ENCODE measurements around the gene VSX1.

The VSX1 gene

DNA sequence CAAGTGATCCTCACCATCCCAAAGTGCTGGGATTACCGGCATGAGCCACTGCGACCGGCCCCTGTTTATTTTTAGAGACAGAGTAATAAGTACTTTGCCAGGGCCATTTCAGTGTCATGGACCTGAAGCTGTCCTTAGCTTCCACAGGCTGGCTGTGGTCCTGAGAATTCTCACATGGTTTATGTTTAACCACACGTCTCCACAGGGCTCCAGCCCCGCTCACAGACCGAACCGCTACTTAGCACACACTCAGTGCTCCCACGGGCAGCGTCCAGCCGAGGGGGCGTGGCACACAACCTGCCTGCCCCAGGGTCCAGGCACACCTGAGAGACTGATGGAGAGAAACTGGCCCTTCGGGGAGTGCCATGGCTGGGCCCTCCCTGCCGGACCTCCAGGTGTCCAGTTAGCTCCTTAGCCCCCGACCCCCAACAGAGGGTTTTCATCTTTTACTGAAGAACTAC lies 35.7 kb downstream of the VSX1 start:
- H3K36me3 Mint-ChIP-seq (ENCODE audit: low read depth) = no peaks in the 10 kb centered on the region
- no peak overlapping the region for H3K27ac Mint-ChIP-seq
- H3K27me3 Mint-ChIP-seq = no peaks in the 10 kb centered on the region

DNA sequence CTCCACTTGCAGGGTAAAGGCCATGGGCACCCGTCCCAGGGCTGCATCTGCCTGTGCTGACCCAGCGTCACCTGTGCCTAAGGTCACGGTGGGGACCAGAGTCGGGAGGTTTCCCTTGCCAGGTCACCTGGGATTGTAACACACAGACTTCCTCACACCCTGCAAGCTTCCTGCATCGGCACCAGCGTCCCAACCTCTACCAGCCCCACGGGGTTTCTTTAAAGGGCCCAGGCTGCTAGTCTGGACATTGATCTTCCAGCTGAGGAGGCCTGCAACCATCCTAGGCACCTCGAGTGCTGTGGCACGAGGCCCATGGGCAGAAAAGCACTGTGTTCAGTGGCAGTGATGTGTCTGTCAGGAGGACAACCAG lies 36.6 kb downstream of the VSX1 start:
- Mint-ChIP-seq H3K4me1 (peaks cover 28% of the 10 kb centered on the region), H3K4me3 (no peak overlapping the region)
- no peak for ATAC-seq

More for the DNA sequence above, 35.7 kb downstream of the VSX1 start:
- ATAC-seq (no peak), DNase-seq (no peak)
- Mint-ChIP-seq H3K4me1 (peaks cover 28% of the 10 kb centered on the region), H3K9me3 (no peaks in the 10 kb centered on the region), H3K4me3 (no peak overlapping the region)

GRCh38 chr20:25044660-25045342 lies 37.1 kb downstream of the VSX1 start:
- Mint-ChIP-seq H3K27me3 (no peaks in the 10 kb centered on the region), H3K27ac (no peak overlapping the region), H3K4me3 (no peak overlapping the region), H3K36me3 (ENCODE audit: low read depth) (no peaks in the 10 kb centered on the region), H3K4me1 (peaks cover 26% of the 10 kb centered on the region), H3K9me3 (no peaks in the 10 kb centered on the region)
- ATAC-seq (no peak), DNase-seq (no peak)

More for the DNA sequence above, 36.6 kb downstream of the VSX1 start:
- Mint-ChIP-seq H3K36me3 (ENCODE audit: low read depth) (no peaks in the 10 kb centered on the region), H3K27me3 (no peaks in the 10 kb centered on the region), H3K9me3 (no peaks in the 10 kb centered on the region), H3K27ac (no peak overlapping the region)
- no peak for DNase-seq

- H3K4me1 Mint-ChIP-seq = peaks cover 24% of the 10 kb centered on the region
- H3K27ac Mint-ChIP-seq = no peak overlapping the region
- no peaks in the 10 kb centered on the region for H3K9me3 Mint-ChIP-seq
- DNase-seq (no peak), ATAC-seq (no peak)
- no peaks in the 10 kb centered on the region for H3K27me3 Mint-ChIP-seq
- no peaks in the 10 kb centered on the region for H3K36me3 Mint-ChIP-seq (ENCODE audit: low read depth)
- H3K4me3 Mint-ChIP-seq = no peak overlapping the region
Observed at GRCh38 chr20:25044261-25044560, 37.7 kb downstream of the VSX1 start.

GRCh38 chr20:25043499-25044260 lies 38.3 kb downstream of the VSX1 start:
- Mint-ChIP-seq H3K4me3 (no peak overlapping the region), H3K27ac (no peak overlapping the region), H3K27me3 (no peaks in the 10 kb centered on the region), H3K9me3 (no peaks in the 10 kb centered on the region), H3K4me1 (peaks cover 24% of the 10 kb centered on the region), H3K36me3 (ENCODE audit: low read depth) (no peaks in the 10 kb centered on the region)
- ATAC-seq (no peak), DNase-seq (no peak)

DNA sequence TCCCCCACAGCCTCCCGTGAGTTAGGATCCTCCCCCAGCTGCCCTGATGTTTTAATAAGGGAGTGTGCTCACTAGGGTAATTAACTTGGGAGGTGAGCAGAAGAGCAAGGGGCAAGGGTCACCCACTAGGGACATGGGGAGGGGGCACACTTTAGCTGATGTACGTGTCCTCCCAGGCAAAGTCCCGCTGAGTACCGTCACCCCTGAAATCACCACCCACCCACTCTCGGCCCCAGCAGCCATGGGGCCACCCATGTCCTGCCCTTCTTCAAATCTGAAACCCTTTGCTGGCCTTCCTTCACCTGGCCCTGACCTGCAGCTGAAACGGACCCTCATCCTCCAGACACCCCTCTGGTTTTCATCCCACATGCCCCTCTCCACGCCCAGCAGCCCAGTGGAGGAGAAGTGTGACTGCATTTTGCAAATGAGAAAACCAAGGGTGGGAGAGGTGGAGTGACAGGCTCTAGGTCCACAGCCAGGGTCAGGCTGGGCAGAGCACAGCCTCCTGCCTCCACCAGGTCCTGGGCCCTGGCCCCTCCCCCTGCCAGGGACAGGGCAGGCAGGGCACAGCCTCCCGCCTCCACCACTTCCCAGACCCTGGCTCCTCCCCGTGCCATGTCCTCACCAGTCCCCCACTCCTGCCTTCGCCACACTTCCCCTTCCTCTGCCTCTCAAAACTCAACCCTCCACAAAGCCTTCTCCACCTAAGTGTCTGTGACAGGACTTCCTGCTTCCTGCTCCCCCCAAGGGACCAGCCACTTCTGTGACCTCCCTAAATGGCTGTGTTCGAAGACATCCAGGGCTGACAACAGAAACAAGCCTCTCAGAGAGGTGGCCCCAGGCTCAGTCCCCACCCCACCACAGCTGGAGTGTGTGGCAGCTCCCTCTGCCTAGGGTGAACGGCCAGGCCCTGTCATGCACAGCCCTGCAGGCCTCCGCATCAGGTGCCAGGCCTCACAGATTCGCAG lies 39.1 kb downstream of the VSX1 start:
- H3K27ac Mint-ChIP-seq = peak overlapping the region; percentile 94
- H3K4me1 Mint-ChIP-seq = peaks cover 31% of the 10 kb centered on the region
- peak; percentile 57 for ATAC-seq

GRCh38 chr20:25041813-25042530 lies 40.0 kb downstream of the VSX1 start:
- no peaks in the 10 kb centered on the region for H3K36me3 Mint-ChIP-seq (ENCODE audit: low read depth)
- H3K9me3 Mint-ChIP-seq = no peaks in the 10 kb centered on the region
- no peak for DNase-seq
- H3K4me3 Mint-ChIP-seq = no peak overlapping the region
- H3K4me1 Mint-ChIP-seq = peaks cover 39% of the 10 kb centered on the region
- ATAC-seq = no peak
- H3K27me3 Mint-ChIP-seq = no peaks in the 10 kb centered on the region
- peak overlapping the region; percentile 94 for H3K27ac Mint-ChIP-seq

More for the DNA sequence above, 39.1 kb downstream of the VSX1 start:
- Mint-ChIP-seq H3K9me3 (no peaks in the 10 kb centered on the region), H3K4me3 (no peak overlapping the region), H3K27me3 (no peaks in the 10 kb centered on the region), H3K36me3 (ENCODE audit: low read depth) (no peaks in the 10 kb centered on the region)
- peak; percentile 44 for DNase-seq

- Mint-ChIP-seq H3K27me3 (no peaks in the 10 kb centered on the region), H3K4me1 (peaks cover 54% of the 10 kb centered on the region), H3K27ac (no peak overlapping the region), H3K9me3 (no peaks in the 10 kb centered on the region), H3K4me3 (no peak overlapping the region), H3K36me3 (ENCODE audit: low read depth) (no peaks in the 10 kb centered on the region)
- DNase-seq (no peak), ATAC-seq (no peak)
Observed at GRCh38 chr20:25040438-25040831, 41.5 kb downstream of the VSX1 start.

GRCh38 chr20:25039697-25040437 lies 42.1 kb downstream of the VSX1 start:
- no peak overlapping the region for H3K27ac Mint-ChIP-seq

GRCh38 chr20:25038591-25039015 lies 43.3 kb downstream of the VSX1 start:
- H3K9me3 Mint-ChIP-seq = no peaks in the 10 kb centered on the region
- H3K27ac Mint-ChIP-seq = no peak overlapping the region
- peaks cover 56% of the 10 kb centered on the region for H3K4me1 Mint-ChIP-seq
- no peaks in the 10 kb centered on the region for H3K36me3 Mint-ChIP-seq (ENCODE audit: low read depth)
- H3K27me3 Mint-ChIP-seq = no peaks in the 10 kb centered on the region
- ATAC-seq = no peak
- DNase-seq = no peak
- H3K4me3 Mint-ChIP-seq = no peak overlapping the region

More at GRCh38 chr20:25039697-25040437, 42.1 kb downstream of the VSX1 start:
- DNase-seq (no peak), ATAC-seq (no peak)
- H3K9me3 Mint-ChIP-seq = no peaks in the 10 kb centered on the region
- H3K4me1 Mint-ChIP-seq = peaks cover 57% of the 10 kb centered on the region
- no peaks in the 10 kb centered on the region for H3K36me3 Mint-ChIP-seq (ENCODE audit: low read depth)
- H3K27me3 Mint-ChIP-seq = no peaks in the 10 kb centered on the region
- no peak overlapping the region for H3K4me3 Mint-ChIP-seq

DNA sequence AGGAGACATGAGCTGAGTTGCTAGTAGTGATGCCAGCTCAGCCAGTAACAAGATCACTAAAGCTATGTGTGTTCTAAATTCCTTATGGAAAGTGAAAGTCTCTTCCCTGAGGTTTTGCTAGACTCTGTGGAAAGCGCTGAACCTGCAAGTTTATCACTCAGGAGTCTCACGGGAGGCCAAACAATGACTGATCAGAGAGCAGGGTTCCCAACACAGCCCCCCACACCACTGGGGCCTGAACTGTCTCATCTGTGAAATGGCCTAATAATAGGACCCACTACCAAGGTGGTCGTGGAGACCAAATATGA lies 43.9 kb downstream of the VSX1 start:
- Mint-ChIP-seq H3K27ac (peak overlapping the region; percentile 52), H3K36me3 (ENCODE audit: low read depth) (no peaks in the 10 kb centered on the region), H3K27me3 (no peaks in the 10 kb centered on the region), H3K4me3 (no peak overlapping the region), H3K9me3 (no peaks in the 10 kb centered on the region), H3K4me1 (peaks cover 53% of the 10 kb centered on the region)
- DNase-seq = no peak
- no peak for ATAC-seq

- Mint-ChIP-seq H3K27ac (peak overlapping the region; percentile 17), H3K27me3 (no peaks in the 10 kb centered on the region), H3K4me3 (no peak overlapping the region), H3K36me3 (ENCODE audit: low read depth) (no peaks in the 10 kb centered on the region), H3K4me1 (peaks cover 48% of the 10 kb centered on the region), H3K9me3 (no peaks in the 10 kb centered on the region)
- ATAC-seq (no peak), DNase-seq (no peak)
Observed at GRCh38 chr20:25037288-25038102, 44.4 kb downstream of the VSX1 start.

DNA sequence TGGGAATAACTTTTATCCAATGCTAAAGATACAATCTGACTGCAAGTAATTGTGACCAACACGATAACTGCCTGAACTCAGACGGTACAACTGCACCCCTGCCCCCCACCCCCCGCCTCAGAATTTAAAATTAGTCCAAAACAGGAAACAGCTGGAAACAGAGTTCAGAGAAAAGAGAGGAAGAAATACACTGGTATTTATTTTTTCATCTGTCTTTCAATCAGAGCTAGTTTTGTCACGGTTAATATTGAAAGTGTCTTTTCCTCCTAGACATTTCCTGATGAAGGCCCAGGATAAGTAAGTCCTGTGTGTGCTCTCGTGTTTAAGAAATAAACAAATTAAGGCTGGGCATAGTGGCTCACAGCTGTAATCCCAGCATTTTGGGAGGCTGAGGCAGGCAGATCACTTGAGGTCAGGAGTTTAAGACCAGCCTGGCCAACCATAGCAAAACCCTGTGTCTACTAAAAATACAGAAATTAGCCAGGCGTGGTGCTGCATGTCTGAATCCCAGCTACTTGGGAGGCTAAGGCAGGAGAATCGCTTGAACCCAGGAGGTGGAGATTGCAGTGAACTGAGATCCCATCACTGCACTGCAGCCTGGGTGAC lies 45.5 kb downstream of the VSX1 start:
- Mint-ChIP-seq H3K27me3 (no peaks in the 10 kb centered on the region), H3K4me1 (peaks cover 43% of the 10 kb centered on the region), H3K9me3 (no peaks in the 10 kb centered on the region), H3K4me3 (peak overlapping the region; percentile 56), H3K27ac (peak overlapping the region; percentile 76), H3K36me3 (ENCODE audit: low read depth) (no peaks in the 10 kb centered on the region)
- no peak for ATAC-seq
- no peak for DNase-seq

Data from activated naive CD8-positive, alpha-beta T cell treated with anti-CD3 and anti-CD28 coated beads, Interleukin-2, amount 50 U/mL, for 24 hours (primary cell).